Colon (tissue), 2 donors: ENCODE data around the gene GATB.

Experiments
- FAIRE-seq: peaks from 2 replicates; lab custom pipeline; 2012; peaks lifted over from hg19 to GRCh38; lab: Jason Lieb, UNC
- donor health status: control.
- donor health status: control.

Gene GATB

DNA sequence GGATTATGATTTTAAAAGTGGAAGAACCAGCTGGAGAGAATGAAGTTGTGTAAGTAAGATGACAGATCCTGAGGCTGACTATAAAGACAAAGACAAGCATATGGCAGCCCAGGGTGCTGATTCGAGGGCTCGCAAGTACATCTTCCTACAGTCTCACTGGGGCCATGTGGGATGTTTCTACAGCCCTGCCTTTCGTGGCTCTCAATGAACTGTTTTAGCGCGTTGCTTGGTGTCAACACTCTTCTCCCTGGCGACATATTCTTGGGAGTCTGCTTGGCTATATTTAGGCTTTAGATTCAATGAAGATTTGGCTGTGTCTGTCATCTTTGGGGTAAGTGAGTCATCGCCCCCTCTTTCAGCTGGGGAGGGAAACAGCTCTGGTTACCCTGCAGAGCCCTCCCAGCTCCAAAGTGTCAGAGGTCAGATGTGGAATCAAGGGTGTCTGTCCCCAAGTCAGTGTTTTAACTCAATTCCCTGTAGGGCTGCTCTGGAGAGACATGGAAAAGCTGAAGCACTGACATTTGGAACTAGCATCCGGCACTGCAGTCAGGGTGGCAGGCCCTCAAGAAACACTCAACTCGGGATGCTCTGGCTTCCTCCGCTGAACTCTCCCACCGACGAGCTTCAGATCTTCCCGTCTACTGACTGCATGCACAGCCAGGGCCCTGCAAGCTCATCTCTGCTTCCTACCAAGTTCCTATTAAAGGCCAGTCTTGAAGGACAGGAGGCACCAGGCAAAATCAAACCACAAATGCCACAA lies 65.7 kb downstream of the GATB start:
- FAIRE-seq, result no peak

DNA sequence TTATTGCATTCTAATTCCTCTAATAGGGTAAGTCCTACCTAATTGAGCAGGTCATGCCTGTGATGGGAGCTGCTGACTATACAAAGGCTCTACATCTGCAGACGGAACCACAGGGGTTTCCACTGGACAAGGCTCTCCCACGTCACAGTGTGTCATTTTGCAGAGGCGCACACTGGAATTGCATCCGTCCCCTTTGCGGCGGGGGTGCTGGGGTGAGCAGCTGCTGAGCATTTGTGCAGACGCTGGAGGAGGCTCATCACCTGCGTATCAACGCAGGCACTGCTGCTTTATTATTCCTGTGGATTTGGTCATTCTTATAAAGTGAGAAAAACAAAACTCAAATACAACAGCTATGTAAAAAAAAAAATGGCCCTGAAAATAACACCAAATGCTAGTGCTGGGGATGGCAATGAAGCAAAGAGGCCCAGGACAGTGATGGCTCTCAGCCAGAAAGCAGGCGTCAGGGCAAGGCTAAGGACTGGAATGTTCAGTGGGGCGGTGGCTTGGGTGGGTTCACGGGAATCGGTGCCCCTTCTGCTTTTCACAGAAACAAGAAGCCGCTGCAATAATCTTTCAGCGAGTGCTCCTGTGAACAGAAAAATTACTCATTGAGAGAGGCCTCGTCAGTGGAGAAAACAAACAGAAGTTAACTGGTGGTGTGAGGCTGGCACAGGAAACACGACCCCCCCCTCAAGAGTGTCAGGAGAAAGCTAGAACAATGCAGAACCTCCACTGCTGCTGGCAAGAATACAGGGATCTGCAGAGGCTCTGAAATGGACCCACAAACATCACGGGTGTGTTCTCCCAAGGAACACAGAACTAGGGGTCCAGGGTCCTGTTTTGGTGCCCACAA lies 67.8 kb downstream of the GATB start:
- FAIRE-seq, result no peak

DNA sequence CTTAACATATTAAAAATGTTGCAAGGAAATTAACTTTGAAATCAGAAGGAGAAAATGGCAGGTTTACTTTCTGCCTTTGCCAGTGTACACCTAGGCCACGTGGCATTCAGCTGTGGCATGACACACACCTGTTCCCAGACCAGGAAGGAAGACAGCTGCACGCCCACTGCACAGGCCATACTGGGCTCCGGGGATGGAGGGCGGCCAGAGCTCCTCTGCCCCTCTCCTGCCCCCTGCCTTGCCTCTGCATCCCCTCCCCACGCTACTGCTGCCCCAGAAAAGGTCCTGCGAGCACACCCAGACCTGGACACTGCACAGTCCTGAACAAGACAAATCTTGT lies 68.4 kb downstream of the GATB start:
- FAIRE-seq, result no peak

DNA sequence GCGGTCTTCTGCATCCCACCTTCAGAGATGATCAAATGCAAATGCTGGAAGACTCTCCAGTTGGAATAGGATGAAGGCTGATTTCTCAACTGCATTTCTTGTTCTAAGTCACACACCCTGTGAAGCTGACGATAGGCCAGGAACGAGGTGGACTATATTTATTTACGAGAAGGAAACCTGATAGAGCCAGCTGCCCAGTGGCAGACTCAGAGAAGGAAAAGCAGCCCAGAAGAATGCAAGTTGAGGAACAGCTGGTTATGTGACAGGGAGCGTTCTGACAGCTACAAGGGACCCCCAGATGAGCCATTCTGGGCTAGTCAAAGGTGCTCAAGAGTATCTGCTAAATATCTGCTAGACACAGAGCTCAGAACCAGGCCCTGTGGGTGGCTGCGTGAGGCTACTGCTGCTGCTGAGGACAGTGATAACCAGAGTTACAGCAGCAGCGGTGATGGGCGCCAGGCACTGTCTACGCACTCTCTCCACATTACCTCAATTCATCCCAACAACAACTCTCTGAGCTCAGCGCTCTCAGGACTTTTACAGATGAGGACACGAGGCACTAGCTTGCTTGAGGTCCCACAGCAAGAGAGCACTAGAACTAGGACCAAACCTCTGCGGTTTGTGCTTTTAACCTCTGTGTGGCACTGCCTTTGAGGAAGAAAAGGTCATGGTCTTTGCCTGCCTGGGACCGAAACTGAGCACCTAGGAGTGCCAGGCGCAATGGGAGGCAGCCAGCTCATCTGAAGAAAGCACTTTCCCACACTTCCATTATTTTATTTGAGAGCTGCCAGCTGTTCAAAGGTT lies 69.0 kb downstream of the GATB start:
- no peak for FAIRE-seq

DNA sequence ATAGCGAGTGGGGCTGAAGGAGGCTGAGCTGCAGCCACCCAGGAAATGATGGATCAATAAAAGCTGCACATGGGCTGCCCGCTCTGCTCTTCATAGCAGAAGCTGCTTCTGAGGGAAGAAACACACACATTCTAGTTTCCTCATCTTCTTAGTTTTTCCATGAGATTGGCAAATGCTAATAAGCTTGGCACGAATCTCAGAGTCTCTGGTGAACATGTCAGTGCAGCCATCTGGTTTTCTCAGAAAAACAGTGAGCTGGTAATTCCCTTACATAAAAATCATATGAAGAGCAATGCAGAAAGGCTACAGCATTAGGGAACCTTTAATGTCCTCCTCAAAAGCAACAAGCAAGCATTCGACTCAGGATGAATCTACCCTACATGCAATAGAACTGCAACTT lies 69.9 kb downstream of the GATB start:
- no peak for FAIRE-seq

DNA sequence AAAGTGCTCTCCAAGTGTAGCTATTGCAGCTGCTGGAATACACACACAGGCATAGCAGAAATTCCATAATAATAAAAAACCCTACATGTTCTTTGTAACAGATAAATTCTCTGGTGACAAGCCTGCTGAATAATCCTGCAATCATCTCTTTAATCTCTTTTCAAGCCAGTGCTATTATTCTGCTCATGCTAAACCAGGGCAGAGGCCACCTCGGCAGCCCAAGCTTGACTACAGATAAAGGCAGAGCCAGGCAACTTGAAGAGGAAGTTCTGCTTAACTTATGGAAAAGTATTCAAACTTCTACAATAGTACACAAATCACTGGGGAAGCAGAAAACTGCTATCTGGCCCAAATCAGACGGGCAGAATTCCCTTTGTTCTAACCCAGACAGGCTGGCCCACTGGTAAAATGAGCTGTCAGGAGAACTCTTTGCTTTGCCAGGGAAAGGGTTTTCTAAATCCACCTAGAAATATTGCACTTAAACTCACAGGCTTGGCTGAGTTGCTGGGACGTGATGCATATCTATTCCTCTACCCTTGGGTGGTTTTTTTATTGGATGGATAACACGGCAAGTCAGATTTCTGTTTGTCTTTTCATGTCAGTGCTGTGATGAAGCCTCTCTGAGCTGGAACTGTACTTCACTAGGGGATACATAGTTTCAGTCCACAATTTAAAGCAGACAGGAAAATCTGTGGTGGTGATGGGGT lies 70.5 kb downstream of the GATB start:
- no peak for FAIRE-seq

DNA sequence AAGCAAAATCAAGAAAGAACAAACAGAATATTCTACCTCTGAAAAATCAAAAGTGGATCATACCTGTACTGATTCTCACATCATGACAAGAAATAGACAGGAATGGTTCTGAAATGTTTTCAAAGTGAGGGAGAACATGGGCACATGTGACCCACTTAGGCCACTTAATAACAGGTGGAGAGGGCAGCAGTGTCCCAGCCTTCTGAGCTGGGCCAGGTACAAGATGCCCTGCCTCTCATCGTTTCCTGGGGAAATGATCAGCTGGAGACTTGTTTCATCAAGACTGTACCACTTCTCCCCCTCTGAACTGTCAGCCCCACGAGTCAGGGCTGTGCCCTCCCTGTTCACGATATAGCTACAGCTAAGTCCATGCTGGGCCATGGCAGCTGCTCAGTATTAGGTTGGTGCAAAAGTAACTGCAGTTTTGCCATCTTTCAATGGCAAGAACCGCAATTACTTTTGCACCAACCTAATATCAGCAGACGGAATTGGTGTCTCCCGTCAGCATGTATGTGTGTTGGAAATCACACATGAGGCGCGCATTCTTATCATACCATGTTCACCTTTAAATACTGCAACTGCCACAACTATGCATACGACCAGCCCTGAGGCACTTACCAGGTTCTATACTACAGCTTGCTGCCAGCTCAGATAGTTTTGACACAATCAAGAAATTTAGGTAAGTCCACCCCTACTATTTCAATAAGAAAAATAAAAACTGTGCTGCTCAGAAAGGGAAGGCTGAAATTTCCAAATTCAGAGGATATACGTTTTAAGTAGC lies 71.4 kb downstream of the GATB start:
- FAIRE-seq, result no peak

DNA sequence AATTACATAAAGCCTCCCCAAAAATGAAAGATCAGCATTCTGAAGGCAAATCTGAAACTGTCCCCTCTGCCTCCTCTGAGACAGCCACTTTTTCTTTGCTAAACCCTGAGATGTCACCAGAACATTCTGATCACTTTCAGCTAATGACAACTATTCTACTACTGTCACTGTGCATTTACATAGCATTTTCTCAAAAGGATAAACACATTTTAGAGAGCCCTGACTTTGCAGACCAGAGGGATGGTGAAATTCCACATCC lies 72.1 kb downstream of the GATB start:
- FAIRE-seq, result no peak

DNA sequence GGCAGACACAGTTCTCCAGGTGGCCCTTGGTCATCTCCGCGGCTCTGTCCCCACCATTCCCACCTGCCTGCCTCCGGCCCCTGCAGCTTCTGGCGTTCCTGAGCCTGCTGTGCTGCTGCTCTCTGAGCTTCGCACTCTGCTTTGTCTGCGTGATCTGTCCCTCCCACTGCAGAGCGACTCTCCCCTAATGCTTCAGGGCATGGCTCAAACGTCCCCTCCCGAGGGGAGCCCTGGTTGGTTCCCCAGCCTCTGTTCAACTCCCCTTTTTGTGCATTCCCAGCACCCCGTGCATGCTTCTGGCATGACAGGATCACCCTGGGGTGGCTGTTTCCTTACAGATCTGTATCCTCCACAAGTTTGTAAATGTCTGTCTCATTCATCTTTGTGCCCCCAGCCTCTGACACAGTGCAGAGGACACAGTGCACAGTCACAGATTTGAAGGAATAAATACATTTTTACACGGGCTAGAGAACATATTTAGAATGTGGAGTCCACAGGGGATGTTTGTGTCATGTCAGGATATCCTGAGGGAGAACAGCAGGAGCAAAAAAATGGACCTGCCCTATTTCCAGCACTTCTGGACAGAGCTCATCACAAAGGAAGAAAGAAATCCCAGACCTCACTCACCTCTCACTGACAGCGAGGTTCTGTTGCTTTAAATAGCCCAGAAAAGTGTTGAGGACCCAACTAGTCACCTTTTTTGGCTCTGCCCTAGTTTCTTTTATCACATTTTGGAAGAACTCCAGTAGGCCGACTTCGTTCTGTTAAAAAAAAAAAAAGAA lies 72.6 kb downstream of the GATB start:
- no peak for FAIRE-seq

DNA sequence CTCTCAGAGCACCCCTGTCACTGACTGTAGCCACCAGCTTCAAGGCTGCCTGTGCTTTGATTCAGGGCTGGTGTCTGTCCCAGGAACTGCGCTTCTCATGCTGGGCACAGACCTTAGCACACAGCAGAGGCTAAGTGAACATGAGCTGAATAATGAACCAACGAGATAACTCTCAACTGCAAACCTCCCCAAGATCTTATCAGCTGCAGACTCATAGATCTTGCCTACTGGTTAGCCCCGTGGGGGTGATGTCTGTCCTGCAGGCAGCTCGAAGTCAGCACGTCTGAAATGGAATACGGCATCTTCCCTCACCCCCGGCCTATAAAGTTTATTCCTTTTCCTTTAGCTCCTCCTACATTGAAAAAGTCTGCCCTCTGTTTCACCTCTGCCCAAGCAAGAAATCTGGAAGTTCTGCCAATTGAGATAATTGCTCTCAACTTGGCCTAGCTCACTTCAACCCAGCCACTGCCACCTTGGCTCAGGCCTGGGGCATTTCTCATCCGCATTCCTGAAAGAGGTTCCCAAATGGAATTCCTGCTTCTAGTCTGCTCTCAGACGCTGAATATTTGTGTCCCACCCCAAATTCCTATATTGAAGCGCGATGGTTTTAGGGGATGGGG lies 73.7 kb downstream of the GATB start:
- FAIRE-seq, result no peak

DNA sequence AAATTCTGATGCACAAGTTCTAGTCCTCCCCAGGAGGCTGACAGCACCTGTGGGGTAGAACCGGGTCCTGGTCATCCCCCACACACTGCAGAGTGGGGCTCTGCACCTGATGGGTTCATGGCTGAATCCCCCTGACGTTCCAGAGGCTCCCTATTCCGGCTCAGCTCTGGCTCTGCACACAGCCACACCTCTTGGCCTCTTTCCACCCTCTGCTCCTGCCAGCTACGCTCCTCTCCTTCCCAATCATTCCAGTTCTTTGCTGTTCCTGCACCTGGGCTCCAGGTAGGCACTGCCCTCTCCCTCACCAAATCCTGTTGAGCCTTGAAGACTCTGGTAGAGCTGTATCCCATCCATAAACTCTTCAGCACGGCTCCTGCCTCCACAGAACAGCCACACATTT lies 75.5 kb downstream of the GATB start:
- FAIRE-seq, result no peak

DNA sequence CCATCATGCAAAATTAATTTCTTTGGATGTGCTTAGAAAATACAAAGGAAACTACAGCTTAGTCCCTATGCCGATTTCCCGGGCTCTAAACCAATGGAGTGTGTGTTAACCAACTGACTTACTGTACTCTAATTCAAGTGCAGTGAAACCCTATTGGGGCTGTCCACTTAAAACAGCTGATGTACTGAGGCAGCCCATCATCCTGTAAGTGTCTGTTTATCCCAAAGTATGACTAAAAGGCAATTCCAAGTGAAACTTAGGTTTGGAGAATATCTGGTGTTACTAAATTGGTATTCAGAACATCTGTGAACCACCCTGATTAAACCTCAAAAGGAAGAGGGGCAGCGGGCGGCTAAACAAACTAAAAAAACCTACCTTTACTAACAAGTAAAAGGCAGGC lies 79.7 kb downstream of the GATB start:
- no peak for FAIRE-seq

DNA sequence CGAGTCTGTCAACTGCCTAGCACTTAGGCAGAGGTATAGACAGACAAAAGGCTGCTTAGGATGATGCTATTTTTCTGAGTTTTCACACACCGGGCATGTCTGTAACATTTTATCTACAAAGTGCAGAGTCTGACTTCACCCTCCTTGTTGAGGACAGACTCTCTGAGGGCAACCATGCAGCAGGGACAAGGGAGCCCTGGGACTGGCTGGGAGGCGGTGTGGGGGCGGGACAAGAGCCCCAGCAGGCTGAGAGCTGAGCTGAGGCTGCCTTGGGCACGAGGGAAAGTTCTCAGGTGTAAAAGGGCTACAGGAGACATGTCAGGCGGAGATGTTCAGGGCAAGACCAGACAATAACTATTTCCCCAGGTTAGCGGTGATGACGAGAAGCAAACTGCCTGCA lies 81.6 kb downstream of the GATB start:
- FAIRE-seq, result no peak

DNA sequence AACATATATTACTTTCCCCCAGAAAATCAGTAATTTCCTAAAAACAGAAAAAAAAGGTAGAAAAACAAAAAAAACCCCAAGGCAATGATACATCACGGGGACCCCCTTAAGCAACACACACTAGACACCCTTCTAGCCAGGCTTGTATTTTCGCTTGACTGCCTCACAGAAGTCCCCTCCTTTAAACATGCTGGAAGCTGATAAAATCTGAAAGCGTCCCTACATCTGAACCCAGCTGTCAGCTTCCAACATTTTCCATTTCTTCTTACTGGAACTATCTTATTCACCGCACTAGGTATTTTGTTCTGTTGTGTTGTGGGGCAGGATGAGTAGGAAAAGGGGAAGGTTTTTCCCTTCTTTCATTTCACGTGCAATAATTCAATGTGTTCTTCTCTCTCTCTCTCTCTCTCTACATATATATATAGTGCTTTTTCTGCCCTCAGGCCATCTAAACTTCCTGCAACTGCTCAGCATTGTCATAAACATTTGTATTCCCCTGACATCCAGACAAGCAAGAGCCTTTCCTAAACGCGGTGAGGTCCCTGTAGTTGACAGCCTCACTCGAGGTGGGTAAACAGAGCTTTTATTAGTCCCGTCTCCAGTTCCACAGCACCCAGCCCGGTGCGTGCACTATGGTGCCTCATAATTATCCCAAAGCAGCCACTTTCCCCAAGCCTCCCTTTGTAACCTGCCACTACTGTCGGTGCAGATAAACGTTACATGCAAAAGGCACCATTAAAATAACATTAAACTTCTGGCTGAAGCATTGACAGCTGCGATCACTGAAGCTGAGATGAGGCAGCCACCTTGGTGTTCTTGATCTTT lies 82.5 kb downstream of the GATB start:
- no peak for FAIRE-seq

DNA sequence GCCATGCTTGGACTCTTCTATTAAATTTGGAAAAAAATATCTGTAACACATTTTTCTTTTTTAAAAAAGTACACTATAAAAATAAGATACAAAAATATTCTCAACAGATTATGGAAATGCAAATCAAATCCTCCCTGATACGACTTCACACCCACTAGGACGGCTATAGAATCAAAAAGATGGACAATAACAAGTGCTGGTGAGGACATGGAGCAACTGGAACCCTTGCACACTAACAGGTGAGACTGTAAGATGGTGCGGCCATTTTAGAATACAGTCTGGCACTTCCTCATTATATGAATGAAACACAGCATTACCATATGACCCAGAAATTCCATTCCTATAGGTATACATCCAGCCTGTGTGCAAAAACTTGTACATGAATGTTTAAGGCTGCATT lies 83.6 kb downstream of the GATB start:
- no peak for FAIRE-seq

DNA sequence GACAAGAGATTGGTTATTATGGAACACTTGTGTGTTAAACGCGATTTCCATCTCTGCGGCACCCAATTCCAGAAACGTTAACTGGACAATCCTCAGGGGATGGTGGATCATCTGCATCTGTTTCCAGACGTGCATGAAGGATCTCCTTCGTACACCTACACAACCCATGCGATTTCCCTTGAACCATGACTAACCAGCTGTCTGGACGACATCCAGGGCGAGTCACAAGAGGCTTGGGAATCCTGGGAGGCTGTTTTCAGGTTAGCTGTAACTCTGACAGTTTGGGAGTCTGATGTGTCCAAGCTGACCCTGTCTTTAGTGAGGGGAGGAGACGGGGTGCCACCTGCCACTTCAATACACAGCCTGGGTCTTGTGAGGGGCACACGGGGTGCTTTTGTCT lies 84.5 kb downstream of the GATB start:
- no peak for FAIRE-seq

DNA sequence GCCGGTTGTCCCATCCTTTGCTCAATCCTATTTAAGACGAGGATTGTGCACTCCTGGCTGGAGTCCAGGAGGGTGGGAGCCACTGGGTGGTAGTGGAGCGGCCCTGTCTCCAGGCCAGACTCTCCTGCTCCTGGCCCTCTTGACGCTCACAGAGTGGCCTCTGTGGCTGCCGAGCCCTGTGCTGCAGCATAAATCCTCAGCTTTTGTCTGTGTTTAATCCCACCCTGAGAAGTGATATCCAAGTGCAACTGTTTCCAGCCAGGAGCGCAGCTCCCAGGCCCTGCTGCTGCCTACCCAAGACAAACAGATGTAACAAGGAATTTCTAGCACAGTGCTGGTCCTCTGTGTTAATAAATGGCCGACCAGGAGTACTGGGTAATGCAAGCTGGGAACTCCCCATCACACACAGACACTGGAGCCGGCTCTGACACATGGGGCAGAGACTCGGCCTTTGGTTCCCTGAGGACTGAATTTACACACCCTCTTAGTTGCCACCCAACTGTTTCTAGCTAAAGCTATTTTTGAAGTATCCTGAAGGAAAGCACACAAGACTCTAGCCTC lies 85.3 kb downstream of the GATB start:
- no peak for FAIRE-seq

DNA sequence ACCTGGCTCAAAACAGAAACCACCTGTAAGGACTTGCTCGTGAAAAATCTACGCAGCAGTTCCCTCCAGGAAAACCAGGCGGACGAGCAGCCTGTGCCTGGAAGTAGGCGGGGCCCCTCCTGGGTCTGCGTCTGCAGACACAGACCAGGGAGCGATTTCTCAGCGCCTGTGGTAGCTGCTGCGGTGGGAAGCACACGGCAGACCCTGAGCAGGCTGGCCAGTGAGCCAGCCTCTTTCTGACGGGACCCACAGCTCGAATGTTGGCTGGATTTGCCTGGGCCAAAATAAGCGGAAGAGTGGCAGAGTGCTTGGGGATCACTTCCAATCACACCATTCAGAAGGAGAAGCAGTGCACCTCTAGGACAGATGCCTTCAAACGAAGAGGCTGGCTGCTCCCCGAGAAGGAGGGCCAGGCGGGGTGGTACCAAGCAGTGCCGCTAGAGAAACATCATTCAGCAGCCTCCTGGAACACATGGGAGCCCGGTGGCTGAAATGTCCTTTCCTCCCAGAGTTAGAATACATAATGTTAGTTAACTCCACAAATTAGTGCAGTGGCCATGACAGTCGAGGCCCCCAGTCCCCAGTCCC lies 85.9 kb downstream of the GATB start:
- no peak for FAIRE-seq
